Motor neuron (in vitro differentiated cells): ENCODE results near the gene C14orf180. TPM values are rescaled to one million over a fixed set of nuclear protein-coding genes. Genes with fewer than 3 reads are reported as not detected.
A peak's percentile ranks its signal among the peaks of the same experiment; 100 is the strongest.

Experiments
- ATAC-seq, 8 experiments: fragments of 200-7000 bp; cut with Tn5 transposase; replicated peaks in 6 of 8; 2 replicates each; pipeline ENCODE4 v1.8.0; 2021; ENCODE audit warnings: mild to moderate bottlenecking in 8 of 8, moderate library complexity in 8 of 8
- H3K27ac ChIP-seq, 2 donors: fragments of 250-450 bp; sonication (Bioruptor Pico); 2 replicates each; pipeline ENCODE4 v1.9.0; 2021; ENCODE audit warnings: antibody characterized with exemption in 2 of 2, mild to moderate bottlenecking in 2 of 2, moderate library complexity in 1 of 2
- H3K4me1 ChIP-seq, 2 donors: fragments of 250-450 bp; sonication (Bioruptor Pico); replicated peaks in 1 of 2; 2 replicates each; pipeline ENCODE4 v1.6.1; 2021; ENCODE audit warnings: antibody characterized with exemption in 2 of 2, mild to moderate bottlenecking in 2 of 2, moderate library complexity in 1 of 2
- H3K4me3 ChIP-seq, 5 donors: fragments of 250-450 bp; sonication (Bioruptor Pico); 2 replicates each; pipeline ENCODE4 v1.9.0; 2021; ENCODE audit warnings: antibody characterized with exemption in 5 of 5, mild to moderate bottlenecking in 5 of 5, moderate library complexity in 4 of 5
- WGBS, 10 experiments: fragments of 450-650 bp; shearing (Covaris generic); methylation state at CpG; one replicate each; pipeline ENCODE4 v1.0.0; 2022; 5-methylcytosine and 5-hydroxymethylcytosine counted together
- in situ Hi-C, 9 experiments: fragments of 400-800 bp; cut with MboI; loops; one replicate each; pipeline ENCODE4 v1.15.0; 2021; ENCODE audit warnings: low sequenced_read_pairs in 9 of 9, low pct_unique_long_range_greater_than_20kb in 2 of 9; ENCODE audit not compliant: unreplicated experiment in 9 of 9
- total RNA-seq, 8 experiments: library from RNA; unstranded; fragments of 300-600 nt; gene quantifications; 2 replicates each; pipeline versions ENCODE4 v1.2.3 to v1.2.4, GENCODE V29; 2022

C14orf180 gene
- total RNA-seq, 8 experiments from 2014 or later: 0.04 to 0.71 (median 0.35) TPM; not detected in 2

GRCh38 chr14:104553166-104554087 is 26.1 kb upstream of the C14orf180 start:
- in situ Hi-C loops: loop anchor here in 2 of 9 experiments (25.0 kb wide), 1 partner anchor 416 kb away; the partner anchor contains the start of gene KIF26A (in 2 of the 2)

GRCh38 chr14:104554088-104554607 is 25.4 kb upstream of the C14orf180 start:
- peak in 2 of 8 experiments; percentile 5 to 13 for ATAC-seq
- WGBS, 10 experiments: 17 to 50% methylated on average over 1 to 2 of the region's 12 CpGs; no CpG with 5 or more reads in 8 of the 10 experiments
- in situ Hi-C loops: loop anchor here in 2 of 9 experiments (25.0 kb wide), 1 partner anchor 417 kb away; the partner anchor contains the start of gene KIF26A (in 2 of the 2)
- Histone ChIP-seq H3K4me1 (peaks cover 31 to 32% of the 10 kb centered on the region in 2 donors), H3K27ac (no peak overlapping the region), H3K4me3 (no peak overlapping the region)

More at GRCh38 chr14:104553166-104554087, 26.1 kb upstream of the C14orf180 start:
- 30 to 96% (median 68%) methylated on average over 2 to 10 of the region's 30 CpGs; no CpG with 5 or more reads in 3 of the 10 experiments for WGBS, 10 experiments
- H3K4me1 ChIP-seq: peaks cover 28 to 29% of the 10 kb centered on the region in 2 donors
- H3K27ac ChIP-seq: no peak overlapping the region
- H3K4me3 ChIP-seq: no peak overlapping the region
- peak in 1 of 8 experiments; percentile 15 for ATAC-seq

- H3K4me1 ChIP-seq: peaks cover 26 to 33% of the 10 kb centered on the region in 2 donors
- peak in 5 of 8 experiments; percentile 52 to 81 (median 73) for ATAC-seq
- no peak overlapping the region for H3K4me3 ChIP-seq
- in situ Hi-C loops: loop anchor here in 2 of 9 experiments (25.0 kb wide), 1 partner anchor 418 kb away; the partner anchor contains the start of gene KIF26A (in 2 of the 2)
- H3K27ac ChIP-seq: no peak overlapping the region
- WGBS, 10 experiments: 77 to 97% (median 82%) methylated on average over 1 to 5 of the region's 26 CpGs; no CpG with 5 or more reads in 6 of the 10 experiments
These were observed 24.7 kb upstream of the C14orf180 start for GRCh38 chr14:104554608-104555429.

GRCh38 chr14:104555430-104556255 is 23.9 kb upstream of the C14orf180 start:
- no peak overlapping the region for H3K27ac ChIP-seq
- 20 to 100% (median 88%) methylated on average over 1 to 7 of the region's 11 CpGs; no CpG with 5 or more reads in 2 of the 10 experiments for WGBS, 10 experiments
- H3K4me3 ChIP-seq: no peak overlapping the region
- in situ Hi-C loops: loop anchor here in 2 of 9 experiments (25.0 kb wide), 1 partner anchor 418 kb away; the partner anchor contains the start of gene KIF26A (in 2 of the 2)
- ATAC-seq: no peak
- H3K4me1 ChIP-seq: peaks cover 26 to 41% of the 10 kb centered on the region in 2 donors

GRCh38 chr14:104556256-104557021 is 23.1 kb upstream of the C14orf180 start:
- 0% methylated on average over 2 of the region's 13 CpGs; no CpG with 5 or more reads in 9 of the 10 experiments for WGBS, 10 experiments

GRCh38 chr14:104557086-104557485 is 22.5 kb upstream of the C14orf180 start:
- ATAC-seq: no peak
- Histone ChIP-seq H3K27ac (no peak overlapping the region), H3K4me1 (peaks cover 41 to 55% of the 10 kb centered on the region in 2 donors), H3K4me3 (no peak overlapping the region)
- in situ Hi-C loops: loop anchor here in 2 of 9 experiments (25.0 kb wide), 1 partner anchor 420 kb away; the partner anchor contains the start of gene KIF26A (in 2 of the 2)
- 17 to 80% methylated on average over 1 of the region's 5 CpGs; no CpG with 5 or more reads in 8 of the 10 experiments for WGBS, 10 experiments

More at GRCh38 chr14:104556256-104557021, 23.1 kb upstream of the C14orf180 start:
- in situ Hi-C loops: loop anchor here in 2 of 9 experiments (25.0 kb wide), 1 partner anchor 419 kb away; the partner anchor contains the start of gene KIF26A (in 2 of the 2)
- H3K4me3 ChIP-seq: no peak overlapping the region
- H3K27ac ChIP-seq: no peak overlapping the region
- peaks cover 34 to 49% of the 10 kb centered on the region in 2 donors for H3K4me1 ChIP-seq
- ATAC-seq: no peak

- H3K27ac ChIP-seq: no peak overlapping the region
- 100% methylated on average over 1 of the region's 1 CpG; no CpG with 5 or more reads in 5 of the 10 experiments for WGBS, 10 experiments
- H3K4me1 ChIP-seq: peaks cover 44 to 55% of the 10 kb centered on the region in 2 donors
- no peak for ATAC-seq
- in situ Hi-C loops: loop anchor here in 2 of 9 experiments (25.0 kb wide), 1 partner anchor 420 kb away; the partner anchor contains the start of gene KIF26A (in 2 of the 2)
- H3K4me3 ChIP-seq: no peak overlapping the region
These were observed 21.8 kb upstream of the C14orf180 start for GRCh38 chr14:104557766-104558165.

GRCh38 chr14:104558231-104559027 is 21.1 kb upstream of the C14orf180 start:
- 42 to 100% (median 80%) methylated on average over 2 to 8 of the region's 16 CpGs; no CpG with 5 or more reads in 3 of the 10 experiments for WGBS, 10 experiments
- in situ Hi-C loops: loop anchor here in 2 of 9 experiments (25.0 kb wide), 1 partner anchor 421 kb away; the partner anchor contains the start of gene KIF26A (in 2 of the 2)

GRCh38 chr14:104559028-104559803 is 20.3 kb upstream of the C14orf180 start:
- 22 to 80% (median 60%) methylated on average over 1 to 5 of the region's 15 CpGs; no CpG with 5 or more reads in 5 of the 10 experiments for WGBS, 10 experiments
- no peak for ATAC-seq

More at GRCh38 chr14:104558231-104559027, 21.1 kb upstream of the C14orf180 start:
- H3K4me1 ChIP-seq: peaks cover 49 to 60% of the 10 kb centered on the region in 2 donors
- H3K4me3 ChIP-seq: no peak overlapping the region
- no peak overlapping the region for H3K27ac ChIP-seq
- no peak for ATAC-seq

More at GRCh38 chr14:104559028-104559803, 20.3 kb upstream of the C14orf180 start:
- in situ Hi-C loops: loop anchor here in 2 of 9 experiments (25.0 kb wide), 1 partner anchor 422 kb away; the partner anchor contains the start of gene KIF26A (in 2 of the 2)
- peaks cover 49 to 67% of the 10 kb centered on the region in 2 donors for H3K4me1 ChIP-seq
- no peak overlapping the region for H3K27ac ChIP-seq
- no peak overlapping the region for H3K4me3 ChIP-seq
